Activated CD8-positive, alpha-beta T cell treated with anti-CD3 and anti-CD28 coated beads for 36 hours (primary cell): Measurements from ENCODE around the gene PCAT7. TPM values are rescaled to one million over a fixed set of nuclear protein-coding genes. Genes with fewer than 3 reads are reported as not detected.
"Not testable (repeated sequence)": the region's sequence is repeated elsewhere in the genome, so short reads cannot be mapped to it uniquely, and the experiment has no call there.

Experiments used
- ATAC-seq: fragments of 200-7000 bp; cut with Tn5 transposase; one replicate; pipeline ENCODE4 v1.10.0; 2021; ENCODE audit warnings: mild to moderate bottlenecking, moderate library complexity
- CTCF ChIA-PET: fragments of 350-600 bp; sonication (Branson Sonifier 250); formaldehyde crosslinking; loops from one replicate; lab custom pipeline; 2021; ENCODE audit warnings: antibody characterized with exemption; lab: Charles Lee
- POLR2A ChIA-PET: fragments of 350-600 bp; sonication (Branson Sonifier 250); formaldehyde crosslinking; loops from one replicate; lab custom pipeline; 2021; ENCODE audit warnings: antibody characterized with exemption; lab: Charles Lee
- DNase-seq: peaks from one replicate; pipeline ENCODE4 v3.0.0-alpha.2; 2020
- H3K27ac Mint-ChIP-seq: one replicate; pipeline ENCODE4 v1.8.0; 2021; ENCODE audit warnings: mild to moderate bottlenecking, mixed read lengths
- H3K27me3 Mint-ChIP-seq: one replicate; pipeline ENCODE4 v1.8.0; 2021; ENCODE audit warnings: mixed read lengths
- H3K36me3 Mint-ChIP-seq: one replicate; pipeline ENCODE4 v1.8.0; 2021; ENCODE audit warnings: low read depth, mixed read lengths
- H3K4me1 Mint-ChIP-seq: one replicate; pipeline ENCODE4 v1.8.0; 2021; ENCODE audit warnings: low read depth, mixed read lengths
- H3K4me3 Mint-ChIP-seq: one replicate; pipeline ENCODE4 v1.8.0; 2021; ENCODE audit warnings: mild to moderate bottlenecking, moderate library complexity, mixed read lengths
- H3K9me3 Mint-ChIP-seq: one replicate; pipeline ENCODE4 v1.8.0; 2021; ENCODE audit warnings: mixed read lengths
- CTCF ChIP-seq: fragments of 200-600 bp; IDR thresholded peaks from one replicate; pipeline ENCODE4 v1.8.0; 2022; ENCODE audit warnings: antibody characterized with exemption, mild to moderate bottlenecking
- intact Hi-C: fragments of 100-400 bp; cut with micrococcal nuclease; formaldehyde crosslinking; loops from one replicate; pipeline ENCODE4 v1.10.0; 2022
- total RNA-seq, 2 experiments: library from RNA; stranded (reverse); gene quantifications; one replicate each; pipeline ENCODE4 v1.2.3, GENCODE V29; 2021

Gene PCAT7
- total RNA-seq, 2 experiments from 2014 or later = not detected

GRCh38 chr9:94563548-94563947 lies 8.7 kb downstream of the PCAT7 start:
- ChIA-PET POLR2A (no interaction called here), CTCF (no interaction called here)
- Mint-ChIP-seq H3K4me3 (no peak overlapping the region), H3K27ac (no peak overlapping the region), H3K27me3 (peaks cover 7% of the 10 kb centered on the region), H3K4me1 (no peaks in the 10 kb centered on the region), H3K9me3 (peaks cover 2% of the 10 kb centered on the region), H3K36me3 (no peaks in the 10 kb centered on the region)
- intact Hi-C loops = no loop called here
- no peak for ATAC-seq
- no peak for DNase-seq
- TF ChIP-seq CTCF = no peak

- CTCF ChIA-PET, ATAC-seq, H3K4me3 Mint-ChIP-seq, H3K36me3 Mint-ChIP-seq, DNase-seq, H3K27ac Mint-ChIP-seq, H3K9me3 Mint-ChIP-seq, H3K4me1 Mint-ChIP-seq, intact Hi-C loops, POLR2A ChIA-PET, H3K27me3 Mint-ChIP-seq: not testable (repeated sequence)
Observed at GRCh38 chr9:94564279-94564678, 9.4 kb downstream of the PCAT7 start.

GRCh38 chr9:94566550-94566949 lies 11.7 kb downstream of the PCAT7 start:
- ChIA-PET POLR2A (no interaction called here), CTCF (no interaction called here)
- DNase-seq = no peak
- no peaks in the 10 kb centered on the region for H3K4me1 Mint-ChIP-seq
- no peak overlapping the region for H3K4me3 Mint-ChIP-seq
- ATAC-seq = no peak
- TF ChIP-seq CTCF = no peak
- peaks cover 2% of the 10 kb centered on the region for H3K9me3 Mint-ChIP-seq
- H3K27me3 Mint-ChIP-seq = peaks cover 6% of the 10 kb centered on the region
- intact Hi-C loops = no loop called here
- H3K27ac Mint-ChIP-seq = no peak overlapping the region
- H3K36me3 Mint-ChIP-seq = no peaks in the 10 kb centered on the region

GRCh38 chr9:94567271-94567670 lies 12.4 kb downstream of the PCAT7 start:
- DNase-seq (no peak), ATAC-seq (no peak)
- H3K4me3 Mint-ChIP-seq = no peak overlapping the region
- intact Hi-C loops = no loop called here
- no peak for TF ChIP-seq CTCF
- ChIA-PET POLR2A (no interaction called here), CTCF (no interaction called here)
- peaks cover 2% of the 10 kb centered on the region for H3K9me3 Mint-ChIP-seq
- H3K27ac Mint-ChIP-seq = no peak overlapping the region
- H3K4me1 Mint-ChIP-seq = no peaks in the 10 kb centered on the region
- H3K36me3 Mint-ChIP-seq = no peaks in the 10 kb centered on the region
- peaks cover 6% of the 10 kb centered on the region for H3K27me3 Mint-ChIP-seq

- Mint-ChIP-seq H3K4me3 (no peak overlapping the region), H3K27ac (no peak overlapping the region), H3K27me3 (peaks cover 10% of the 10 kb centered on the region), H3K4me1 (no peaks in the 10 kb centered on the region), H3K9me3 (peaks cover 2% of the 10 kb centered on the region), H3K36me3 (no peaks in the 10 kb centered on the region)
- no peak for DNase-seq
- ChIA-PET POLR2A (no interaction called here), CTCF (no interaction called here)
- intact Hi-C loops = no loop called here
- no peak for ATAC-seq
- no peak for TF ChIP-seq CTCF
Observed at GRCh38 chr9:94568250-94568889, 13.5 kb downstream of the PCAT7 start.
